K562 (cell line): ENCODE results near the gene SMIM41. TPM values are rescaled to one million over a fixed set of nuclear protein-coding genes. Genes with fewer than 3 reads are reported as not detected.

Source experiments
- ATAC-seq: fragments of 200-7000 bp; cut with Tn5 transposase; 3 replicates; pipeline ENCODE4 v1.9.1; 2020; ENCODE audit warnings: moderate library complexity
- BruUV-seq: library from RNA; stranded (reverse); fragments of 400-500 nt; replicated peaks from 2 replicates; lab custom pipeline; 2021; lab: Mats Ljungman, UMichigan
- CTCF ChIA-PET: fragments of 300-600 bp; formaldehyde crosslinking; extraction: SDS; loops from one replicate; lab custom pipeline; 2021; ENCODE audit warnings: low intra/inter-chr PET ratio; lab: Yijun Ruan, JAX
- POLR2A ChIA-PET: fragments of 300-600, 350-650 bp; sonication (Branson Sonifier 250); formaldehyde crosslinking; extraction: SDS; loops from one replicate; lab custom pipeline; 2021; ENCODE audit warnings: antibody characterized with exemption, inconsistent platforms; lab: Yijun Ruan, JAX
- DNase-seq, 4 experiments: peaks; one replicate each; pipeline versions ENCODE4 v3.0.0 to v3.0.0-alpha.2; 2011 to 2018; ENCODE audit warnings: low spot score in 3 of 4, mixed read lengths in 3 of 4; ENCODE audit errors: extremely low read depth in 1 of 4
- FAIRE-seq: peaks from 2 replicates; lab custom pipeline; 2011; peaks lifted over from hg19 to GRCh38; lab: Jason Lieb, UNC
- H2AFZ ChIP-seq: 2 replicates; pipeline ENCODE4 v1.6.0; 2011; ENCODE audit warnings: low read depth, low read length, control low read depth, inconsistent platforms
- H3K27ac ChIP-seq: fragments of 200-600 bp; 3 replicates; pipeline ENCODE4 v1.8.0; 2011; ENCODE audit warnings: low read depth, mild to moderate bottlenecking, control low read depth, inconsistent platforms, low read length, moderate library complexity, mixed read lengths; ENCODE audit errors: extremely low read depth
- H3K27me3 ChIP-seq, 2 experiments: fragments of 300-600 bp in 1 of 2; 2 replicates in 1 of 2; 3 replicates in 1 of 2; pipeline versions ENCODE4 v1.6.0 to v1.8.0; 2011; ENCODE audit warnings: inconsistent platforms in 2 of 2, low read length in 2 of 2, mild to moderate bottlenecking in 1 of 2, mixed read lengths in 1 of 2, moderate library complexity in 1 of 2; ENCODE audit not compliant: control insufficient read depth in 2 of 2, insufficient read depth in 2 of 2
- H3K36me3 ChIP-seq: fragments of 300-600 bp; 3 replicates; pipeline ENCODE4 v1.8.0; 2011; ENCODE audit warnings: mild to moderate bottlenecking, low read length, inconsistent platforms; ENCODE audit not compliant: control insufficient read depth, insufficient read depth
- H3K4me1 ChIP-seq, 2 experiments: fragments of 200-600 bp in 1 of 2; replicated peaks in 1 of 2; 2 replicates in 1 of 2; 3 replicates in 1 of 2; pipeline versions ENCODE4 v1.5.1 to v1.8.0; 2011; ENCODE audit warnings: inconsistent platforms in 2 of 2, low read length in 2 of 2, mild to moderate bottlenecking in 1 of 2, mixed read lengths in 1 of 2, moderate library complexity in 1 of 2; ENCODE audit not compliant: control insufficient read depth in 2 of 2, insufficient read depth in 2 of 2
- H3K4me2 ChIP-seq: 2 replicates; pipeline ENCODE4 v1.6.1; 2011; ENCODE audit warnings: low read length, control low read depth, inconsistent platforms, mixed read lengths; ENCODE audit not compliant: insufficient read depth
- H3K4me3 ChIP-seq: fragments of 200-600 bp; sonication (generic), shearing (Covaris generic); 2 replicates; pipeline ENCODE4 v1.5.1; 2016; ENCODE audit warnings: control low read depth, inconsistent platforms
- H3K79me2 ChIP-seq: fragments of 200-600 bp; 3 replicates; pipeline ENCODE4 v1.8.0; 2011; ENCODE audit warnings: low read length, inconsistent platforms; ENCODE audit not compliant: control insufficient read depth, insufficient read depth
- H3K9ac ChIP-seq, 2 experiments: 2 replicates each; pipeline versions ENCODE4 v1.6.0 to v1.6.1; 2011; ENCODE audit warnings: low read depth in 2 of 2, low read length in 2 of 2, control low read depth in 1 of 2, inconsistent platforms in 1 of 2, mild to moderate bottlenecking in 1 of 2, mixed read lengths in 1 of 2; ENCODE audit not compliant: insufficient read depth in 1 of 2
- H3K9me1 ChIP-seq: one replicate; pipeline ENCODE4 v1.6.0; 2011; ENCODE audit warnings: inconsistent platforms, mild to moderate bottlenecking, low read length, moderate library complexity; ENCODE audit not compliant: control insufficient read depth, insufficient read depth
- H3K9me3 ChIP-seq: replicated peaks from 2 replicates; pipeline ENCODE4 v1.5.1; 2011; ENCODE audit warnings: low read depth, low read length, inconsistent platforms; ENCODE audit not compliant: control insufficient read depth, insufficient read depth
- H4K20me1 ChIP-seq: replicated peaks from 2 replicates; pipeline ENCODE4 v1.6.1; 2011; ENCODE audit warnings: low read length, inconsistent platforms, mixed read lengths; ENCODE audit not compliant: control insufficient read depth, insufficient read depth
- CC2D1A ChIP-seq: fragments of 450-650 bp; IDR thresholded peaks from 2 replicates; pipeline ENCODE4 v1.6.1; 2017; ENCODE audit warnings: mild to moderate bottlenecking
- GABPB1 ChIP-seq: sonication (generic); formaldehyde crosslinking; IDR thresholded peaks from 2 replicates; pipeline ENCODE4 v1.8.0; 2022; ENCODE audit warnings: mild to moderate bottlenecking, missing genetic modification reagents
- HDAC6 ChIP-seq: IDR thresholded peaks from 2 replicates; pipeline ENCODE4 v1.6.1; 2012; ENCODE audit warnings: low read depth, mild to moderate bottlenecking, control low read depth, inconsistent platforms, low read length, moderate library complexity
- HIVEP1 ChIP-seq: fragments of 250-450 bp; sonication (Bioruptor Pico); IDR thresholded peaks from 2 replicates; pipeline ENCODE4 v1.4.0; 2020; ENCODE audit warnings: mild to moderate bottlenecking
- MBD1 ChIP-seq: fragments of 250-450 bp; sonication (Bioruptor Pico); IDR thresholded peaks from 2 replicates; pipeline ENCODE4 v1.8.0; 2022; ENCODE audit warnings: inconsistent platforms
- PHTF2 ChIP-seq: fragments of 250-450 bp; sonication (Bioruptor Pico); IDR thresholded peaks from 2 replicates; pipeline ENCODE4 v1.5.0; 2021; ENCODE audit warnings: mild to moderate bottlenecking
- RCOR1 ChIP-seq, 2 experiments: IDR thresholded peaks; 2 replicates each; pipeline ENCODE4 v1.6.1; 2012; ENCODE audit warnings: low read depth in 2 of 2, low read length in 2 of 2, borderline replicate concordance in 1 of 2, improper control_type of control experiment in 1 of 2
- SRSF9 ChIP-seq: fragments of 200-400 bp; formaldehyde crosslinking; IDR thresholded peaks from 2 replicates; pipeline ENCODE4 v1.6.1; 2017; ENCODE audit warnings: low read depth, low read length, borderline replicate concordance
- TARDBP ChIP-seq: fragments of 450-650 bp; IDR thresholded peaks from 2 replicates; pipeline ENCODE4 v1.6.1; 2016
- ZZZ3 ChIP-seq: fragments of 450-650 bp; IDR thresholded peaks from 2 replicates; pipeline ENCODE4 v1.6.1; 2016; ENCODE audit warnings: antibody characterized with exemption, mild to moderate bottlenecking, moderate library complexity
- WGBS: fragments of 100-300 bp; shearing (Covaris generic); methylation state at CpG from one replicate; pipeline ENCODE4 v1.1.6; 2016; ENCODE audit warnings: low coverage, mixed read lengths; ENCODE audit not compliant: insufficient coverage; ENCODE audit errors: missing lambda C conversion rate; 5-methylcytosine and 5-hydroxymethylcytosine counted together
- in situ Hi-C: fragments of 300-500 bp; cut with MboI; formaldehyde crosslinking; loops from 4 replicates; pipeline ENCODE4 v1.15.0; 2018; ENCODE audit warnings: inconsistent platforms, mixed read lengths
- intact Hi-C: fragments of 100-400 bp; cut with micrococcal nuclease; formaldehyde crosslinking; loops from 2 replicates; pipeline ENCODE4 v1.14.2; 2022
- polyA plus RNA-seq, 8 experiments: library from polyadenylated mRNA; depleted of rRNA in 4 of 8; stranded (reverse) in 5 of 8; unstranded in 3 of 8; fragments of >200 nt; fragmentation: Nextera tagmentation in 2 of 8; fragmentation: Illumina TruSeq in 1 of 8; extraction: Ambion mirVana in 2 of 8; extraction: Trizol in 1 of 8; gene quantifications; 2 replicates each; pipeline versions ENCODE4 v1.2.1 to v1.2.3, GENCODE V29; 2011 to 2014; ENCODE audit warnings: inconsistent platforms in 1 of 8, missing spikeins in 1 of 8
- total RNA-seq, 7 experiments: library from RNA; depleted of rRNA in 6 of 7; stranded (reverse); fragments of >200 nt in 6 of 7; fragmentation: Illumina TruSeq in 2 of 7; extraction: Trizol in 2 of 7; gene quantifications; 2 replicates each; pipeline versions ENCODE4 v1.2.1 to v1.2.3, GENCODE V29; 2011 to 2021; ENCODE audit warnings: low replicate concordance in 1 of 7
- TF ChIP-seq, protein P1 (sequence below): IDR thresholded peaks from 2 replicates; pipeline ENCODE4 v1.6.1; 2011; ENCODE audit warnings: borderline replicate concordance, low read depth, mild to moderate bottlenecking, moderate library complexity, low read length; ENCODE audit not compliant: insufficient read depth, poor library complexity, severe bottlenecking

The SMIM41 gene
- total and polyA plus RNA-seq, 9 of the 15 experiments (the other 6 are each of a cell fraction or from before 2014, with no cell fraction given): not detected

GRCh38 chr12:52151837-52152783 lies 72.6 kb downstream of the SMIM41 start:
- intact Hi-C loops (loop anchor here (10.0 kb wide), 2 partner anchors 213 to 433 kb away; partner anchors contain the start of gene KRT85), in situ Hi-C loops (no loop called here)
- DNase-seq (peak; percentile 75 to 95 (median 91)), ATAC-seq (peak; percentile 90), FAIRE-seq (peak; percentile 52)
- Histone ChIP-seq H3K9ac (peak overlapping the region in 1 of 2 experiments; percentile 71; a peak in 2 of 4 replicates), H3K27ac (no peak overlapping the region), H3K36me3 (no peaks in the 10 kb centered on the region), H3K27me3 (peaks cover 0 to 3% of the 10 kb centered on the region in 2 experiments; a peak in 1 of 5 replicates), H3K4me1 (peaks cover 8 to 28% of the 10 kb centered on the region in 2 experiments; a peak in 4 of 5 replicates), H4K20me1 (0 out of 2 replicates have a peak, but pooled peaks cover 3% of the 10 kb centered on the region), H3K4me2 (peak overlapping the region; percentile 58; the same call in 1 of the 2 replicates), H2AFZ (peak overlapping the region; percentile 69), H3K9me1 (no peaks in the 10 kb centered on the region), H3K79me2 (no peaks in the 10 kb centered on the region), H3K9me3 (no peaks in the 10 kb centered on the region), H3K4me3 (peak overlapping the region; percentile 26; the same call in 1 of the 2 replicates)
- CTCF ChIA-PET: interaction anchor here (0.6 to 1.5 kb wide), 3 partner anchors 127 to 719 kb away, joined by 3 to 5 read pairs (median 3); no protein-coding TSS in a partner anchor
- POLR2A ChIA-PET: interaction anchor here (0.7 to 1.2 kb wide), 2 partner anchors 728 to 1744 kb away, joined by 3 to 4 read pairs; no protein-coding TSS in a partner anchor
- no TSS peak for BruUV-seq
- 9% methylated on average over 31 of the region's 63 CpGs for WGBS
- TF ChIP-seq CC2D1A (no peak), GABPB1 (CRISPR knock-in tag) (no peak), HDAC6 (no peak), MBD1 (CRISPR knock-in tag) (no peak), RCOR1 (IDR thresholded peaks at IDR 0.05; ENCODE audit: borderline replicate concordance in 1 of 2, low read depth in 2 of 2, low read length in 2 of 2) (no peak), HIVEP1 (no peak), TARDBP (peak; percentile 72), PHTF2 (no peak), SRSF9 (no peak), ZZZ3 (no peak)
- TF ChIP-seq, protein P1, sequence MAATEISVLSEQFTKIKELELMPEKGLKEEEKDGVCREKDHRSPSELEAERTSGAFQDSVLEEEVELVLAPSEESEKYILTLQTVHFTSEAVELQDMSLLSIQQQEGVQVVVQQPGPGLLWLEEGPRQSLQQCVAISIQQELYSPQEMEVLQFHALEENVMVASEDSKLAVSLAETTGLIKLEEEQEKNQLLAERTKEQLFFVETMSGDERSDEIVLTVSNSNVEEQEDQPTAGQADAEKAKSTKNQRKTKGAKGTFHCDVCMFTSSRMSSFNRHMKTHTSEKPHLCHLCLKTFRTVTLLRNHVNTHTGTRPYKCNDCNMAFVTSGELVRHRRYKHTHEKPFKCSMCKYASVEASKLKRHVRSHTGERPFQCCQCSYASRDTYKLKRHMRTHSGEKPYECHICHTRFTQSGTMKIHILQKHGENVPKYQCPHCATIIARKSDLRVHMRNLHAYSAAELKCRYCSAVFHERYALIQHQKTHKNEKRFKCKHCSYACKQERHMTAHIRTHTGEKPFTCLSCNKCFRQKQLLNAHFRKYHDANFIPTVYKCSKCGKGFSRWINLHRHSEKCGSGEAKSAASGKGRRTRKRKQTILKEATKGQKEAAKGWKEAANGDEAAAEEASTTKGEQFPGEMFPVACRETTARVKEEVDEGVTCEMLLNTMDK: peak; percentile 7
